Cardiac muscle cell (in vitro differentiated cells and primary cell): Measurements from ENCODE around the gene CEBPZOS. TPM values are rescaled to one million over a fixed set of nuclear protein-coding genes. Genes with fewer than 3 reads are reported as not detected.

ENCODE experiments used
- DNase-seq, 2 donors: peaks; one replicate each; pipeline versions ENCODE4 v3.0.0 to v3.0.0-alpha.2; 2010 to 2017; ENCODE audit warnings: low read depth in 1 of 2, low spot score in 1 of 2
- H3K27ac ChIP-seq: fragments of 200-600 bp; sonication (generic); 2 replicates; pipeline ENCODE4 v1.5.1; 2016
- H3K27me3 ChIP-seq: fragments of 200-600 bp; sonication (generic); 2 replicates; pipeline ENCODE4 v1.6.0; 2016; ENCODE audit warnings: control low read depth
- H3K36me3 ChIP-seq: fragments of 200-600 bp; sonication (generic); 2 replicates; pipeline ENCODE4 v1.5.1; 2016; ENCODE audit warnings: control low read depth
- H3K4me1 ChIP-seq: fragments of 200-600 bp; sonication (generic); 2 replicates; pipeline ENCODE4 v1.8.1; 2017; ENCODE audit warnings: low read depth, mild to moderate bottlenecking, mixed run types
- H3K4me3 ChIP-seq: fragments of 200-600 bp; sonication (generic); 2 replicates; pipeline ENCODE4 v1.5.1; 2016; ENCODE audit warnings: mild to moderate bottlenecking
- H3K9me3 ChIP-seq: fragments of 200-600 bp; sonication (generic); 2 replicates; pipeline ENCODE4 v1.5.1; 2017; ENCODE audit warnings: low read depth, mild to moderate bottlenecking, control low read depth
- CTCF ChIP-seq: IDR thresholded peaks from 2 replicates; pipeline ENCODE4 v1.5.1; 2012; ENCODE audit warnings: low read depth, mild to moderate bottlenecking, low read length
- polyA plus RNA-seq: library from polyadenylated mRNA; unstranded; fragments of >200 nt; fragmentation: Nextera tagmentation; extraction: Ambion mirVana; gene quantifications from 2 replicates; pipeline ENCODE4 v1.2.1, GENCODE V29; 2016
- total RNA-seq: library from RNA; depleted of rRNA; stranded (reverse); fragments of >200 nt; gene quantifications from 2 replicates; pipeline ENCODE4 v1.2.3, GENCODE V29; 2016

The CEBPZOS gene
- total and polyA plus RNA-seq, 2 experiments from 2014 or later: 10.6 to 25.4 TPM

- Histone ChIP-seq H3K4me1 (no peaks in the 10 kb centered on the region), H3K27ac (no peak overlapping the region), H3K9me3 (no peaks in the 10 kb centered on the region), H3K4me3 (no peak overlapping the region), H3K27me3 (no peaks in the 10 kb centered on the region), H3K36me3 (no peaks in the 10 kb centered on the region)
- no peak for TF ChIP-seq CTCF
- DNase-seq: no peak
Measured at GRCh38 chr2:37171624-37171950, 24.7 kb upstream of the CEBPZOS start.

- no peak for TF ChIP-seq CTCF
Measured at GRCh38 chr2:37173741-37174140, 22.6 kb upstream of the CEBPZOS start.

GRCh38 chr2:37180006-37180639 lies 16.2 kb upstream of the CEBPZOS start:
- no peak overlapping the region for H3K27ac ChIP-seq
- no peak for DNase-seq
- H3K9me3 ChIP-seq: no peaks in the 10 kb centered on the region
- no peaks in the 10 kb centered on the region for H3K4me1 ChIP-seq
- H3K36me3 ChIP-seq: no peaks in the 10 kb centered on the region
- no peak overlapping the region for H3K4me3 ChIP-seq
- no peaks in the 10 kb centered on the region for H3K27me3 ChIP-seq
- TF ChIP-seq CTCF: no peak

More at GRCh38 chr2:37173741-37174140, 22.6 kb upstream of the CEBPZOS start:
- Histone ChIP-seq H3K27me3 (no peaks in the 10 kb centered on the region), H3K4me1 (no peaks in the 10 kb centered on the region), H3K36me3 (no peaks in the 10 kb centered on the region), H3K9me3 (no peaks in the 10 kb centered on the region), H3K4me3 (no peak overlapping the region), H3K27ac (no peak overlapping the region)
- DNase-seq: no peak

GRCh38 chr2:37180640-37181039 lies 15.7 kb upstream of the CEBPZOS start:
- Histone ChIP-seq H3K36me3 (no peaks in the 10 kb centered on the region), H3K4me3 (no peak overlapping the region), H3K4me1 (no peaks in the 10 kb centered on the region), H3K27me3 (no peaks in the 10 kb centered on the region), H3K9me3 (no peaks in the 10 kb centered on the region), H3K27ac (no peak overlapping the region)
- DNase-seq: no peak
- no peak for TF ChIP-seq CTCF

GRCh38 chr2:37181726-37182684 lies 14.3 kb upstream of the CEBPZOS start:
- Histone ChIP-seq H3K4me3 (no peak overlapping the region), H3K36me3 (no peaks in the 10 kb centered on the region), H3K27ac (no peak overlapping the region), H3K27me3 (no peaks in the 10 kb centered on the region), H3K4me1 (no peaks in the 10 kb centered on the region), H3K9me3 (no peaks in the 10 kb centered on the region)
- no peak for TF ChIP-seq CTCF
- DNase-seq: no peak
